Measurements from ENCODE around the gene THADA.
A peak's percentile ranks its signal among the peaks of the same experiment; 100 is the strongest.
"Not testable (repeated sequence)": the region's sequence is repeated elsewhere in the genome, so short reads cannot be mapped to it uniquely, and the experiment has no call there.

The THADA gene, protein sequence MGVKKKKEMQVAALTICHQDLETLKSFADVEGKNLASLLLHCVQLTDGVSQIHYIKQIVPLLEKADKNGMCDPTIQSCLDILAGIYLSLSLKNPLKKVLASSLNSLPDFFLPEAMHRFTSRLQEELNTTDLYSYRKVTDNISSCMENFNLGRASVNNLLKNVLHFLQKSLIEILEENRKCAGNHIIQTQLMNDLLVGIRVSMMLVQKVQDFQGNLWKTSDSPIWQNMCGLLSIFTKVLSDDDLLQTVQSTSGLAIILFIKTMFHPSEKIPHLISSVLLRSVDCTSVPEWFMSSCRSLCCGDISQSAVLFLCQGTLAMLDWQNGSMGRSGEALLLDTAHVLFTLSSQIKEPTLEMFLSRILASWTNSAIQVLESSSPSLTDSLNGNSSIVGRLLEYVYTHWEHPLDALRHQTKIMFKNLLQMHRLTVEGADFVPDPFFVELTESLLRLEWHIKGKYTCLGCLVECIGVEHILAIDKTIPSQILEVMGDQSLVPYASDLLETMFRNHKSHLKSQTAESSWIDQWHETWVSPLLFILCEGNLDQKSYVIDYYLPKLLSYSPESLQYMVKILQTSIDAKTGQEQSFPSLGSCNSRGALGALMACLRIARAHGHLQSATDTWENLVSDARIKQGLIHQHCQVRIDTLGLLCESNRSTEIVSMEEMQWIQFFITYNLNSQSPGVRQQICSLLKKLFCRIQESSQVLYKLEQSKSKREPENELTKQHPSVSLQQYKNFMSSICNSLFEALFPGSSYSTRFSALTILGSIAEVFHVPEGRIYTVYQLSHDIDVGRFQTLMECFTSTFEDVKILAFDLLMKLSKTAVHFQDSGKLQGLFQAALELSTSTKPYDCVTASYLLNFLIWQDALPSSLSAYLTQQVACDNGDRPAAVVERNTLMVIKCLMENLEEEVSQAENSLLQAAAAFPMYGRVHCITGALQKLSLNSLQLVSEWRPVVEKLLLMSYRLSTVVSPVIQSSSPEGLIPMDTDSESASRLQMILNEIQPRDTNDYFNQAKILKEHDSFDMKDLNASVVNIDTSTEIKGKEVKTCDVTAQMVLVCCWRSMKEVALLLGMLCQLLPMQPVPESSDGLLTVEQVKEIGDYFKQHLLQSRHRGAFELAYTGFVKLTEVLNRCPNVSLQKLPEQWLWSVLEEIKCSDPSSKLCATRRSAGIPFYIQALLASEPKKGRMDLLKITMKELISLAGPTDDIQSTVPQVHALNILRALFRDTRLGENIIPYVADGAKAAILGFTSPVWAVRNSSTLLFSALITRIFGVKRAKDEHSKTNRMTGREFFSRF (N-terminal part only)

DNA sequence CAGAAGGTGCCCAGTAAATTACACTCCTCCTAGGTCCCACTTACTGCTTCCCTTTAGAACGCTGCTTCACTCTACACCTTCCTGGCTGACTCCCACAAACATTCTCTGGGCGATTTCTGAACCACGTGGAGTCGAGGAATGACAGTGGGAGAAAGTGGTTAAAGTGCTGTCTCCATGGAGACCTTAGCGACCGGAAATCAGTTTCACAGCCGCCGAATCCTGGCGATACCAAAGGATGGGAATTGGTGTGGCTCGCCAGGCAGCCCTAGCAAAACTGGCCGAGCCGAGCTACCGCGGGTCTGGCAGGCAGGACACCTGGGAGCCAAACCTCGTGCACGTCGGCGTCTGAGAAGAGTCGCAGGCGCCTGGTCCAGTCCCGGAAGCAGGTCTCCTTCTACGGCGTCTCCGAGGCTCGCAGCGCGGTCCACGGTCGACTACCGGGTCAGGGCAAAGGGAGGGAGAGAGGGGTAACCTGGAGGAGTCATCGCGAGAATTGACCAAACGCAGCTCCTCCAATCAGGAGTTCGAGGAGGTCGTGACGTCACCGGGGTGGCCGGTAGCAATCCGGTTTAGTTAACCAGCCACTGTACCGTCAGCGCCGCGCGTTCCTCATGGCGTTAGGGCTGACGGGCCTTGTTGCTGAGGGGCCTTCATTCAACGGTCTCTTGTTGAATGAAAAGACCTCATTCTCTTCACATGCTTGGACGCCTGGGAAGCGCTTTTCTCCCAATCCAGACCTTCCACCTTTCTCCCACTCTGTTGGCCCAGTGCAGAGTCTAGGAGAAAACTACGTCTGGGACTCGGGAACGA, at the start of gene THADA:
TSS of gene THADA (minus strand) at position 436 of the 810 bp plus-strand sequence. CDS start 3,646 bp downstream, outside the sequence.
- DNase-seq (ENCODE audit: low read depth in 2 of 2), result peak; percentile 94 to 96

DNA sequence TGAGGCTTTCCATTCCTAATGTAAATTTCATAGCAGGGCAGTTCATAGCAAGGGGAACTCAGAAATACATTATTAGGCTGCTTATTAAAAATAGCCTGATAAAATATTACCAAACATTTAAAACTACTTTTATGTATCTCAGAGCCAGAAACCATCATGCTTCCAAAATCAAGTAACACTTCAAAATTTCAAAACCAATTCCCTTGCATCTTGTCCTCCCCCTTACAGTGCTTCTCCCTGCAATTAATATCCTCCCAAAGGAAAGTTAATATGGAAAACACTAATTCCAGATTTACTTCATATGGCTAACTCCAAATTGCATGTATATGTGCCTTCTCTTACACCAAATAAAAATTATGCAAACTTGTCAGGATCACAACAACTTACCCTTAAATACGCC, 47.8 kb upstream of the THADA start:
- no peak for DNase-seq (ENCODE audit: low read depth in 2 of 2)

DNA sequence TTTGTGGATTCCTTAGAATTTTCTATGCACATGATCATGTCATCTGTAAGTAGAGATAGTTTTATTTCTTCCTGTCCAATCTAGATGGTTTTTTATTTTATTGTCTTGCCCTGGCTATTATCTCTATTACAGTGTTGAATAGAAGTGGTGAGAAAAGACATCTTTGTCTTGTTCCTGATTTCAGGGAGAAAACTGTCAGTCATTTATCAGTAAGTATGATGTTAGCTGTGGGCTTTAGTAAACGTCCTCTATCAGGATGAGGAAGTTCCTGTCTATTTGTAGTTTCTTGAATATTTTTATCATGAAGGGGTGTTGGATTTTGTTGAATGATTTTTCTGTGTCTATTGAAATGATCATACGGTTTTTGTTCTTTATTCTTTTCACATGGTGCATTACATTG, 46.5 kb upstream of the THADA start:
- no peak for DNase-seq (ENCODE audit: low read depth in 2 of 2)

DNA sequence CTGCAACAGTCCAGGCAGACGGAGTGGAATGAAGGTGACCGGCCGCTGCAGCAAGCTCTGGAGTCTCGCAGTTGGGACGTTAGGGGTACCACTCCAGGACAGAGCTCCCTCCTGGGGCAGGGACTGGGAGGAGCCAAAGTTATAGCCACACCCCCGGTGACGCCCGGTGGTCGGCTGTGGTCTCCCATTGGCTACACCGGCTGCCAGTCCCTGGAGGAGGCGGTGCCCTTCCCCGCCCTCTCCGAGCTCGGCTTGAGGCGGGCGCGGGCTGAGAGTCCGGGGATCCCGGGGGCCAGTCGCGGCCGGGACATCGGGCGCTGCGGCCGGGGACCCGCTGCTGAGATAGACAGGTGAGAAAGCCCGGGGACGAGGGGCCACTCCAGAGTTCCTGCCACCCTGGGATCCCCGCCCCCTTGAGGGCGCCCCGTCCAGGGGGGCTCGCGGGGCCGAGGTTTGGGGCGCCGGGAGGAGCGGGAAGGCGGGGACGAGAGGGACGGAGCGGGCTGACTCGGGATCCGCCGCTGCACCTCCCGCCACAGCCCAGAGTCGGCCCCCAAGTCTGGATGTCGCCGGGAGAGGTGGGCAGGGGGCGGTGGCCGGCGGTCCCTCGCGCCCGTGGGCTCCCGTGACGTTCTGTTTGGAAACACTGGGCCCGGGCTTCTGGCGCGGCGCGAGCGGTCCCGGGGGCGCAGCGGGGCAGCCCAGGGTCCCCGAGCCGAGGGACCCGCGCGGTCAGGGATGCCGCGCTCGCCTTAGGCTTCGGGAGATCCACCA, 41.4 kb upstream of the THADA start, which contains the start of gene PLEKHH2:
TSS of gene PLEKHH2 (plus strand) at position 231 of the 774 bp plus-strand sequence. CDS start 7,414 bp downstream, outside the sequence.
- DNase-seq (ENCODE audit: low read depth in 2 of 2), result peak; percentile 85 to 87

DNA sequence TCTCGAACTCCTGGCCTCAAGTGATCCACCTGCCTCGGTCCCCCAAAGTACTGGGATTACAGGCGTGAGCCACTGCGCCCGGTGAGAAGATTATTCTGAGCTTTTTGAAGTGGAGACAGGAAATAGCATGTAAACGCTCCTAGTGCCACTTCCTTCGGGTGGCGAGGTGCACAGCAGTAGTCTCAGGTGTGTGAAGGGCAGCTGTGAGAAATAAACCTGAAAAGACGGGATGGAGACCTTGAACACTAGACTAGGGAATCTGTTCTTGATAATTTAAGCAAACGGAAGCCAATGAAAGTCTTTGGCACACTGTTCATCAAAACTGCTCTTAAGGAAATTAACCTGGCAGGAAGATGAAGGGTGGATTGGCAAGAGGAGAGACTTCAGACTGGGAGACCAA, 40.8 kb upstream of the THADA start:
- peak in 1 of 2 donors; percentile 7 for DNase-seq (ENCODE audit: low read depth in 2 of 2)

DNA sequence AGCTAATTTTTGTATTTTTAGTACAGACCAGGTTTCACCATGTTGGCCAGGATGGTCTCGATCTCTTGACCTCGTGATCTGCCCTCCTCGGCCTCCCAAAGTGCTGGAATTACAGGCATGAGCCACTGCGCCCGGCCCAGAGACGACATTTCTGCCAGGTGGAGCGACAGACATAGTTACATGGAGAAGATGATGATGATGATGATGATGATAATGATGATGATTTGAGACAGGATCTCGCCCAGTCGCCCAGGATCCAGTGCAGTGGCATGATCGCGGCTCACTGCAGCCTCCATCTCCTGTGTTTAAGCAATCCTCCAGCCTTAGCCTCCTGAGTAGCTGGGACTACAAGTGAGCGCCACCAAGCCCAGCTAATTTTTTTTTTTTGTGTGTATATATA, 40.3 kb upstream of the THADA start:
- DNase-seq (ENCODE audit: low read depth in 2 of 2), result not testable (repeated sequence)

DNA sequence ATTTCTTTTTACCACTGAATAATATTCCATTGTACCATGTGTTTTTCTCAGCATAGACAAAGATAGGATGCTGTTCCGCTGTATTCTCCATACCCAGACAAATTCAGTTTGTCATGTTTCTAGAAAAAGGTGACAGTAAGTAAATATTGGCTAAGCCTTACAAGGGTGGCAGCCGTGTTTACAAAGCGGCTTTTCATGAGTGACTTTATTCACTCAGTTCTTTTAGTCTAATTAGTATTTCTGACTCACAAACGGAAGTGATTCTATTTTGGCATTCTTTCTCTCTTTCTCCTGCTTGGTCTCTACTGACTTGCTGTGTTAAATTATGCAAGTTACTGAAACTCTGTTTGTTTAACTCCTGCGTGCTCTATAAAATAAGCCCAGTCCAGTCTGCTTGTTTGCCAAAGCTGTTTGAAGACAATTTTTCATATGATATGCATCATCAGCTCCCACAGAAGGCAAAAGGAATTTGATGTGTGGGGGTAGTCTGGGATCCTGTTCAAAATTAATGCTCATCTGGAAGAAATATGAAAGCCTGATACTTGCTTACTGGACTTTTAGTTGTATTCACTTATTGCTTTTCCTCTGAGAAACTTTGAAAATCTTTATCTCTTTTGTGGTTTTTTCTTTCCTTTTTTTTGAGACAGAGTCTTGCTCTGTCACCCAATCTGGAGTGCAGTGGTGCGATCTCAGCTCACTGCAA, 38.9 kb upstream of the THADA start:
- DNase-seq (ENCODE audit: low read depth in 2 of 2), result no peak

DNA sequence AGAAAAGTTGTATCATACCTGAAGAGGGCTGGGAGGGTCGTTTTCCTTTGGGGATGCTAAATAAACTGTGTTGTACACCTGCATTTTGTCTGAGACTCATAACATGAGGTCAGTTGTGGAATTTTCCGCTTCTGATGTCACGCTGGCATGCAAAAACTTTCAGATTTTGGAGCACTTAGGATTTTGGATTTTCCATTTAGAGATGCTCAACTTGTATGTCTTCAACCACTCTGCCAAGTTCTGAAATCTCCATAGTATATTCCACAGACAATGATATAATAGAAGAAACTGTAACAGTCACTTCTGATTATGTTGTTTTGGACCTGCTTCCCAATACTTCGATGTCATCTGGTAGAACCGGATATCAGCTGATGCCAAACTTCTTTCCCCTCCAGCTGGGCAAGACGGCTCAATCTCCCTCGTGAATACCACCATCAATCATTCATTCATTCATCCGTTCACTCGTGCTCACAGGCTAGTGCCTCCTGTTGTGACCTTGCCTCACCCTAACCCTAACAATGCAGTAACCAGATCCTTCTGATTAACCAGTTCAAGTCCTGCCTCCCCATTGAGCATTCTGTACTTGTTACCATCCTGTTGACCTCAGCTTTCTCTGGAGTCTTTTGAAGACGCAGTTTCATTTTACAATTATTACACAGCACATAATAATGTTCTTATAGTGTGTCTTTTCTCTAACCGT, 35.9 kb upstream of the THADA start:
- DNase-seq (ENCODE audit: low read depth in 2 of 2), result no peak

DNA sequence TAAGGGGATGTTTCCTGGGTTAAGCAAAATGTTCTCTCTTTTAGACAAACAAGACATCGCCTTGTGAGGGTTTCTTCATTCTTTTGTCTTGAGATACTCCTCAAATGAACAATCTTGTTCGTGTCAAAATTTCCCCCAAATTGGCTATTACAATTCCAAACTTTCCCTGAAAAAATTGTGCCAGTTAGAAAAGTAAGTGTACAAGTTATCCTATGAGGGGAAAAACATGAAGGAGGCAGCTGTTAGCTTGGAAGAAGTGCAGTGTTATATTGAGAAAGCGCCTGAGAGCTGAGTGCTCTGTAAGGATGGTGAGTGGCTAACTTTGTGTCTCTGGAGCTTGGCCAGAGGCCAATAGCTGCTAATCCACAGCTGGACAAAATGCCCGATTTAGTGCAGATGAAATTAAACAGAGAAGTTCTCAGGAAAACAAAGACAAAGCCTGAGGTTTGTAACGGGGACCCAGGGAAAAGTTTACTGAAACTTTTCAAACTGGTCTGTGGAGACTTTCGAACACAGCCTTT, 27.2 kb upstream of the THADA start:
- DNase-seq (ENCODE audit: low read depth in 2 of 2), result no peak

DNA sequence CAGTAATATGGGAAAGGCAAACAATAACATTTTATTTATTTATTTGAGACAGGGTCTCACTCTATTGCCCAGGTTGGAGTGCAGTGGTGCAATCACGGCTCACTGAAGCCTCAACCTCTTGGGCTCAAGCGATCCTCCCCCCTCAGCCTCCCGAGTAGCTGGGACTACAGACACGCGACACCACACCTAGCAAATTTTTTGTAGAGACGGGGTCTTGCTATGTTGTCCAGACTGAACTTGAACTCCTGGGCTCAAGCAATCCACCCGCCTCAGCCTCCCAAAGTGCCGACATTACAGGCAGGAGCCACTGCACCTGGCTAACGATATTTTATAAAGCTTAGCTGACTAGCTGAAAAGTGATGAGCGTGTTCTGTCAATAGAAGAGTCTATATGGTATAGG, 23.7 kb upstream of the THADA start:
- DNase-seq (ENCODE audit: low read depth in 2 of 2), result no peak

DNA sequence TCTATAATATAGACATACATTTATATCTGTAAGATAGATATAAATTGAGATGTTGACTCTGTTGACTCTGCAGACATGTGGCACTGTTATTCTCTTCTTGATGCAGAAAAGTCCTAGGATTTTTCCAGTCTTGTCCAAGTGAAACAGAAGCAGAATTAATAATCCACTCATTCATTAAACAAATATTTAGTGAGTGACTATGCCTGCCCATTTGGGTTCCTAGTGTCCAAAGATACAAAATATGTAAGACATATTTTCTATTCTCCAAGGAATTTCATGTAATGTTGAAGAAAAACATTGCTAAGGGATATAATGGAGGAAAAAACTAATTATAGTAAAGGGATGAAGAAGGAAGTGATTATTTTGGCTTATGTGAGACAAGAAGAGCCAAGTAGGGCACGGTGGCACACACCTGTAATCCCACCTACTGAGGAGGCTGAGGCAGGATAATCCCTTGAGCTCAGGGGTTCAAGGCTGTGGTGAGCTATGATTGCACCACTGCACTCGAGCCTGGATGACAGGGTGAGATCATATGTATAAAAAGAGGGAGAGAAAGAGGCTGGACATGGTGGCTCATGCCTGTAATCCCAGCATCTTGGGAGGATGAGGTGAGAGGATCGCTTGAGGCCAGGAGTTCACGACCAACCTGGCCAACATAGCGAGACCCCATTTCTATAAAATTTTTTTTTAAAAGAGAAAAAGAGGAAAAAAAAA, 21.3 kb upstream of the THADA start:
- DNase-seq (ENCODE audit: low read depth in 2 of 2), result no peak

DNA sequence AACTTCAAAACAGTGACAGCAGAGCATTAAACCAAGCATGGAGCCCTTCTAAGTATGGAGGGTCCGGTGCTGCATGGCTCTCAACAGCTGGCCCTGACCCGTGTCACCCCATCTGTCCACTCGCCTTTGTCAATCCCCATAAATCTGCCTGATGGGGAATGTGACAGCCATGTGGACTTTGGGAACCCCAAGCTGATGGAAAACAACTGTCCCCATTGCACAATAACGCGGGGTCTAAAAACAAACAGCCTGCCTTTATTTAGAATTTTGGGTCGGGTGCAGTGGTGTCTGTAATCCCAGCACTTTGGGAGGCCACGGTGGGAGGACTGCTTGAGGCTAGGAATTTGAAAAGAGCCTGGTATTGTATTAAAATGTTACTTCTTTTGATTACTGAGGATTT, 17.1 kb upstream of the THADA start:
- no peak for DNase-seq (ENCODE audit: low read depth in 2 of 2)

DNA sequence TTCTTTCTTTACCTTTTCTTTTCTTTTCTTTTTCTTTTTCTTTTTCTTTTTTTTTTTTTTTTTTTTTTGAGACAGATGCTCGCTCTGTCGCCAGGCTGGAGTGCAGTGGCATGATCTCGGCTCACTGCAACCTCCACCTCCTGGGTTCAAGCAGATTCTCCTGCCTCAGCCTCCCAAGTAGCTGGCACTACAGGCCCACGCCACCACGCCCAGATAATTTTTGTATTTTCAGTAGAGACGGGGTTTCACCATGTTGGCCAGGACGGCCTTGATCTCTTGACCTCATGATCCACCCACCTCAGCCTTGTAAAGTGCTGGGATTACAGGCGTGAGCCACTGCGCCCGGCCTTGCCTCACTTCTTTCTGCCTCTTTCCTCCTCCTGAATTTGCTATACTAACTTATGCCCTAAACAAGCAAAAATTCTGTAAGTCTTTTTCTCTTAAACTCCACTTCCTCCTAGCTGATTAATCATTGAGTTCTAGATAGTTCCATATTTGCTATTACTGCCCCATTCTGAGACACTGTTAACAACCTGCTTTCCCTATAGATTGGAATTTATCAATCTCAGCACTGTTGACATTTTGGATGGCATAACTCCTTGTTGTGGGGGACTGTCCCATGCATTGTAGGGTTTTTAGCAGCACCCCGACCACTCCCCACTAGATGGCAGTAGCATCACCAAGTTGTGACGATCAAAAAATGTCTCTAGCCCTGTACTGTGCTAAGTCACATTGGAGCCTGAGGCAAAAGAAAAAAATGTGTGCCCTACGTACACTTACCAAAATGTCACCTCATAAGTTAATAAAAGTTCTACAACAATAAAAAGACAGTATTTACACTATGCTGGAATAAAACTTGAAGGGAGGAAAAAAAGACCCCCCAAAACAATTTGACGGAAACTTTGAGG, 16.4 kb upstream of the THADA start:
- peak; percentile 56 to 60 for DNase-seq (ENCODE audit: low read depth in 2 of 2)

DNA sequence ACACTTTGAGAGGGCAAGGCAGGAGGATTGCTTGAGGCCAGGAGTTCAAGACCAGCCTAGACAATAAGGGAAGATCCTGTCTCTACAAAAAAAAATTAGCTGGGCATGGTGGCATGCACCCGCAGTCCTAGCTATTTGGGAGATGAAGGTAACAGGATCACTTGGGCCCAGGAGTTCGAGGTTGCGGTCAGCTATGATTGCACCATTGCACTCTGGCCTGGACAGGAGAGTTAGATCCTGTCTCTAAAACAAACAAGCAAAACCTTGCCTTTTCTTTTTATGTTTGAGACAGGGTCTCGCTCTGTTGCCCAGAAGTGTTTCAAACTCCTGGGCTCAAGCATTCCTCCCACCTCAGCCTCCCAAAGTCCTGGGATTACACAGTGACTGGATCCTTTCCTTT, 14.5 kb upstream of the THADA start:
- no peak for DNase-seq (ENCODE audit: low read depth in 2 of 2)

DNA sequence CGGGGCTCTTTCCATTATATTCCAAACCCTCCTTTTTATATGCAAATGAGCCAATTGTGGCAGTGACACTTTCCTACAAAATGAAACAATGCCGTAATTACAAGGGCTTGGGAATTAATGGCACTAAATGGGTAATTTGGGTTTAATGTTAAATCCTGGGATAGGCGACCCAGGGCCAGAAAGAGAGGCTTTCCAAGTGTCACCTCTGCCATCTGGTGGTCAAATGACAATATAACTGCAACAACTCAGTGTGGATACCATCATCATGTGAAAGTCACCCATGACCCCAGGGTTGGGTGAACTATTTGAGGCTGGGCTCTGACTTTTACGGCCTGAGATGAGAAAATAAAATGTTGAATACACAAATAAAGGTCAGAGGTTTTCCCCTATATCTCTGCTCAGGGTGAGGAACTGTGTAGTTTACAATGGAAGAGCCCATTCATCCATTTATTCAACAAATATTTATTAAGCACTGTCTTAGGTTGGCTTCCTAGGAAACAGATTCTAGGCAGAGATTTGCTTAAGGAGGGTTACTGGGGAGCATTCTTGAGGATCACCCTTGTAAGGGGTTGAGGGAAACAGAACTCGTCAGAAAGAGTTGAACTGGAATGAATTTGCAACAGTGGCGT, 13.6 kb upstream of the THADA start:
- peak in 1 of 2 donors; percentile 34 for DNase-seq (ENCODE audit: low read depth in 2 of 2)

DNA sequence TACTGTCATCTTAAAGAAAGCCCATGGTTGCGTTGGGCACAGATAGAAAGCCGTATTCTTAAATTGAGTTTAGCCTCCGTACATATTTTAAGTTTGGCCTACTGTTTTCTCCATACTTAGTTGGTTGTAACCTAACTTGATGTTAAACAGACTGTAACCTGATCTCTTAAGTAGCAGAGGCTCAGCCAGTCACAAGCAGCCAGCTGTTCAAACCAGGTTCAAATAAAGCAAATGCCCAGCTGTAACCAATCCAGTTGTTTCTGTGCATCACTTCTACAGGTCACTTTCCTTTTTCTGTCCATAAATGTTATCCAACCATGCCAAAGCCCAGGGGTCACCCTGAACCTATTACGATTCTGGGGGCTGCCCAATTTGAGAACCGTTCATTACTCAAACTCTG, 10.0 kb upstream of the THADA start:
- no peak for DNase-seq (ENCODE audit: low read depth in 2 of 2)

Measured in stimulated activated CD4-positive, alpha-beta T cell treated with anti-CD3 and anti-CD28 coated beads, Interleukin-1b, Interleukin-23, amount 100 ng/mL, for 4 hours (primary cell).